Measurements from ENCODE around the gene ROBO4. TPM values are rescaled to one million over a fixed set of nuclear protein-coding genes. Genes with fewer than 3 reads are reported as not detected.

The ROBO4 gene
- total and polyA plus RNA-seq, 2 of the 13 experiments (the other 11 are each of a cell fraction or from before 2014, with no cell fraction given) = 0.07 to 1.1 TPM

- ATAC-seq = no peak
- Histone ChIP-seq H3K27ac (ENCODE audit: extremely low read length, insufficient read depth, low read length) (no peak overlapping the region), H3K4me3 (replicated peaks in 1 of 3; ENCODE audit: insufficient read depth in 1 of 3, low read depth in 2 of 3, low read length in 3 of 3) (no peak overlapping the region), H3K9ac (ENCODE audit: insufficient read depth, low read depth, low read length) (no peak overlapping the region), H3K27me3 (ENCODE audit: control insufficient read depth in 1 of 2, insufficient read depth in 2 of 2, low read length in 2 of 2) (peaks cover 0 to 32% of the 10 kb centered on the region in 2 experiments; a peak in 4 of 5 replicates), H3K4me2 (ENCODE audit: low read depth, low read length) (no peak overlapping the region), H3K9me3 (ENCODE audit: low read length) (no peaks in the 10 kb centered on the region), H3K79me2 (ENCODE audit: insufficient read depth, low read length) (no peaks in the 10 kb centered on the region), H3K4me1 (ENCODE audit: insufficient read depth, low read length) (peaks cover 83% of the 10 kb centered on the region), H4K20me1 (ENCODE audit: insufficient read depth, low read length) (no peaks in the 10 kb centered on the region), H2AFZ (ENCODE audit: low read length) (no peak overlapping the region), H3K36me3 (replicated peaks in 1 of 2; ENCODE audit: control insufficient read depth in 1 of 2, insufficient read depth in 2 of 2, low read length in 2 of 2) (no peaks in the 10 kb centered on the region)
- CTCF ChIA-PET (ENCODE audit: low intra/inter-chr PET ratio, low total read pairs) = no interaction called here
- FAIRE-seq = no peak
- intact Hi-C loops (cut with micrococcal nuclease; ENCODE audit: unreplicated experiment) = no loop called here
- no peak for DNase-seq (ENCODE audit: low spot score)
- BruUV-seq (replicated peaks) = no TSS peak
- TF ChIP-seq ZNF446 (CRISPR knock-in tag; IDR thresholded peaks at IDR 0.05) (no peak), ZFY (CRISPR knock-in tag; IDR thresholded peaks at IDR 0.05) (no peak), EEA1 (CRISPR knock-in tag; IDR thresholded peaks at IDR 0.05; ENCODE audit: borderline replicate concordance) (no peak), ZNF644 (CRISPR knock-in tag; IDR thresholded peaks at IDR 0.05; ENCODE audit: low read depth) (no peak), HNRNPH1 (optimal IDR thresholded peaks at IDR 0.05; ENCODE audit: low read depth, low read length) (no peak), ZNF343 (CRISPR knock-in tag; IDR thresholded peaks at IDR 0.05) (no peak), ZNF883 (CRISPR knock-in tag; IDR thresholded peaks at IDR 0.05; ENCODE audit: not compliant biosample characterization) (no peak), ZNF292 (CRISPR knock-in tag; IDR thresholded peaks at IDR 0.05; ENCODE audit: borderline replicate concordance, low read depth) (no peak), AGO1 (IDR thresholded peaks at IDR 0.05; ENCODE audit: low read depth, low read length, poor library complexity, severe bottlenecking) (no peak), POLR2AphosphoS2 (IDR thresholded peaks at IDR 0.05; ENCODE audit: low read depth, low read length) (no peak), ARHGAP35 (CRISPR knock-in tag; IDR thresholded peaks at IDR 0.05; ENCODE audit: borderline replicate concordance) (no peak), HNF4G (IDR thresholded peaks at IDR 0.05; ENCODE audit: borderline replicate concordance, low read depth, low read length) (no peak), HNF4G (CRISPR knock-in tag; IDR thresholded peaks at IDR 0.05; ENCODE audit: borderline replicate concordance, low read depth) (no peak)
- WGBS (ENCODE audit: low lambda C conversion rate) = 9% methylated on average over 3 of the region's 3 CpGs
- in situ Hi-C loops (cut with HindIII; ENCODE audit: extremely low pct_ligation_motif_present, low pct_unique_long_range_greater_than_20kb) = no loop called here
- POLR2A ChIA-PET = no interaction called here
Measured at GRCh38 chr11:124880958-124881357, 16.7 kb downstream of the ROBO4 start.

All from HepG2 (cell line).